GM23338 (cell line): ENCODE measurements around the gene BRF1. TPM values are rescaled to one million over a fixed set of nuclear protein-coding genes. Genes with fewer than 3 reads are reported as not detected.
A peak's percentile ranks its signal among the peaks of the same experiment; 100 is the strongest.

Experiments used
- ATAC-seq: fragments of 200-7000 bp; cut with Tn5 transposase; 3 replicates; pipeline ENCODE4 v1.9.1; 2020
- DNase-seq: peaks from one replicate; pipeline ENCODE4 v3.0.0-alpha.2; 2015; ENCODE audit warnings: low spot score
- H2AFZ ChIP-seq: fragments of 200-600 bp; sonication (generic); 2 replicates; pipeline ENCODE4 v1.8.0; 2016; ENCODE audit warnings: antibody characterized with exemption, mild to moderate bottlenecking, moderate library complexity
- H3F3A ChIP-seq: fragments of 200-600 bp; sonication (generic); replicated peaks from 2 replicates; pipeline ENCODE4 v1.8.0; 2017; ENCODE audit warnings: antibody characterized with exemption, mixed run types, low read depth
- H3K27ac ChIP-seq: fragments of 200-600 bp; sonication (generic); 2 replicates; pipeline ENCODE4 v1.6.1; 2016; ENCODE audit warnings: low read depth
- H3K27me3 ChIP-seq: fragments of 200-600 bp; sonication (generic); 2 replicates; pipeline ENCODE4 v1.8.0; 2016; ENCODE audit warnings: mild to moderate bottlenecking, mixed run types, moderate library complexity; ENCODE audit not compliant: insufficient read depth
- H3K36me3 ChIP-seq: fragments of 200-600 bp; sonication (generic); 2 replicates; pipeline ENCODE4 v1.8.0; 2016; ENCODE audit warnings: mild to moderate bottlenecking; ENCODE audit not compliant: insufficient read depth
- H3K4me1 ChIP-seq: fragments of 200-600 bp; sonication (generic); 2 replicates; pipeline ENCODE4 v1.8.0; 2016; ENCODE audit warnings: mild to moderate bottlenecking, moderate library complexity; ENCODE audit not compliant: insufficient read depth
- H3K4me2 ChIP-seq: fragments of 200-600 bp; sonication (generic); 2 replicates; pipeline ENCODE4 v1.7.1; 2017; ENCODE audit warnings: mixed run types
- H3K4me3 ChIP-seq: fragments of 200-600 bp; sonication (generic); 2 replicates; pipeline ENCODE4 v1.6.1; 2016; ENCODE audit warnings: mixed run types
- H3K79me2 ChIP-seq: fragments of 200-600 bp; sonication (generic); replicated peaks from 2 replicates; pipeline ENCODE4 v1.8.0; 2017; ENCODE audit warnings: mild to moderate bottlenecking; ENCODE audit not compliant: insufficient read depth
- H3K9me2 ChIP-seq: fragments of 200-600 bp; sonication (generic); 2 replicates; pipeline ENCODE4 v1.8.0; 2017; ENCODE audit not compliant: insufficient read depth
- H4K20me1 ChIP-seq: fragments of 200-600 bp; sonication (generic); replicated peaks from 2 replicates; pipeline ENCODE4 v1.8.0; 2017; ENCODE audit warnings: mild to moderate bottlenecking; ENCODE audit not compliant: insufficient read depth
- H3K27ac Mint-ChIP-seq: 2 replicates; pipeline ENCODE4 v1.8.0; 2020; ENCODE audit warnings: inconsistent platforms, mild to moderate bottlenecking, moderate library complexity, mixed read lengths
- H3K27me3 Mint-ChIP-seq: 3 replicates; pipeline ENCODE4 v1.8.0; 2022; ENCODE audit warnings: low read depth, mild to moderate bottlenecking, moderate library complexity, mixed read lengths, inconsistent platforms; ENCODE audit not compliant: insufficient read depth, poor library complexity
- H3K36me3 Mint-ChIP-seq: 3 replicates; pipeline ENCODE4 v1.8.0; 2021; ENCODE audit warnings: low read depth, mild to moderate bottlenecking, inconsistent platforms, moderate library complexity, mixed read lengths
- H3K4me1 Mint-ChIP-seq: 3 replicates; pipeline ENCODE4 v1.8.0; 2020; ENCODE audit warnings: mild to moderate bottlenecking, inconsistent platforms, mixed read lengths
- H3K4me3 Mint-ChIP-seq: 3 replicates; pipeline ENCODE4 v1.8.0; 2021; ENCODE audit warnings: moderate library complexity, mild to moderate bottlenecking, inconsistent platforms, mixed read lengths
- H3K9me3 Mint-ChIP-seq: 3 replicates; pipeline ENCODE4 v1.8.0; 2020; ENCODE audit warnings: moderate library complexity, mild to moderate bottlenecking, inconsistent platforms, mixed read lengths
- CTCF ChIP-seq, 2 experiments: fragments of 200-600 bp in 1 of 2; sonication (generic) in 1 of 2; conservative IDR thresholded peaks; 2 replicates each; pipeline versions ENCODE4 v1.5.1 to v1.6.1; 2016 to 2017; ENCODE audit warnings: antibody characterized with exemption in 2 of 2, low read depth in 2 of 2, mild to moderate bottlenecking in 2 of 2, moderate library complexity in 1 of 2
- EZH2 ChIP-seq: fragments of 200-600 bp; sonication (generic); IDR thresholded peaks from one replicate; pipeline ENCODE4 v1.8.0; 2017; ENCODE audit warnings: antibody characterized with exemption, mild to moderate bottlenecking, low read depth; ENCODE audit not compliant: unreplicated experiment
- JUNB ChIP-seq: IDR thresholded peaks from one replicate; pipeline ENCODE4 v1.6.1; 2016; ENCODE audit warnings: antibody characterized with exemption; ENCODE audit not compliant: unreplicated experiment
- NANOG ChIP-seq: IDR thresholded peaks from 2 replicates; pipeline ENCODE4 v1.6.1; 2016; ENCODE audit warnings: antibody characterized with exemption, borderline replicate concordance
- POLR2AphosphoS5 ChIP-seq: IDR thresholded peaks from 2 replicates; pipeline ENCODE4 v1.6.1; 2016; ENCODE audit warnings: antibody characterized with exemption, low read depth
- REST ChIP-seq: IDR thresholded peaks from one replicate; pipeline ENCODE4 v1.6.1; 2018; ENCODE audit warnings: antibody characterized with exemption; ENCODE audit not compliant: unreplicated experiment
- STAT1 ChIP-seq: IDR thresholded peaks from one replicate; pipeline ENCODE4 v1.6.1; 2016; ENCODE audit warnings: antibody characterized with exemption; ENCODE audit not compliant: unreplicated experiment
- ZNF331 ChIP-seq: fragments of 250-450 bp; sonication (Bioruptor Pico); IDR thresholded peaks from 2 replicates; pipeline ENCODE4 v1.5.0; 2020; ENCODE audit warnings: low read depth, mild to moderate bottlenecking, moderate library complexity
- polyA plus RNA-seq: library from polyadenylated mRNA; unstranded; fragments of >200 nt; fragmentation: Nextera tagmentation; extraction: Ambion mirVana; gene quantifications from 2 replicates; pipeline ENCODE4 v1.2.1, GENCODE V29; 2016
- total RNA-seq: library from RNA; depleted of rRNA; stranded (reverse); fragments of >200 nt; shearing (Covaris generic); gene quantifications from 2 replicates; pipeline ENCODE4 v1.2.3, GENCODE V29; 2014

The BRF1 gene
- total and polyA plus RNA-seq, 2 experiments from 2014 or later, result 8.6 to 29.9 TPM

GRCh38 chr14:105172476-105172875 lies 128.3 kb downstream of the BRF1 start (continued):
- TF ChIP-seq EZH2, result no peak
- no peak for TF ChIP-seq NANOG
- TF ChIP-seq STAT1, result no peak

- Mint-ChIP-seq H3K27me3 (peaks cover 20% of the 10 kb centered on the region), H3K4me1 (no peaks in the 10 kb centered on the region), H3K9me3 (no peaks in the 10 kb centered on the region; the same call in 2 of the 3 replicates), H3K36me3 (no peaks in the 10 kb centered on the region), H3K27ac (no peak overlapping the region), H3K4me3 (no peak overlapping the region)
- Histone ChIP-seq H3K9me2 (no peaks in the 10 kb centered on the region), H3K36me3 (no peaks in the 10 kb centered on the region), H2AFZ (no peak overlapping the region), H3K4me3 (no peak overlapping the region), H3K4me1 (no peaks in the 10 kb centered on the region), H4K20me1 (no peaks in the 10 kb centered on the region; the same call in 1 of the 2 replicates), H3K27ac (no peak overlapping the region), H3K4me2 (no peak overlapping the region), H3K79me2 (no peaks in the 10 kb centered on the region), H3F3A (no peaks in the 10 kb centered on the region), H3K27me3 (peaks cover 20% of the 10 kb centered on the region)
- no peak for TF ChIP-seq STAT1
- TF ChIP-seq ZNF331 (CRISPR knock-in tag), result no peak
- no peak for DNase-seq
- ATAC-seq, result no peak
These were observed 129.7 kb downstream of the BRF1 start for GRCh38 chr14:105171004-105171673.

GRCh38 chr14:105169776-105170655 lies 130.8 kb downstream of the BRF1 start:
- Histone ChIP-seq H3K79me2 (no peaks in the 10 kb centered on the region), H3F3A (no peaks in the 10 kb centered on the region), H3K27me3 (peaks cover 20% of the 10 kb centered on the region), H4K20me1 (no peaks in the 10 kb centered on the region; the same call in 1 of the 2 replicates), H2AFZ (no peak overlapping the region), H3K4me3 (no peak overlapping the region), H3K4me2 (no peak overlapping the region), H3K4me1 (no peaks in the 10 kb centered on the region), H3K36me3 (no peaks in the 10 kb centered on the region), H3K27ac (no peak overlapping the region), H3K9me2 (no peaks in the 10 kb centered on the region)
- H3K9me3 Mint-ChIP-seq, result no peaks in the 10 kb centered on the region; the same call in 2 of the 3 replicates
- H3K36me3 Mint-ChIP-seq, result no peaks in the 10 kb centered on the region
- ATAC-seq, result no peak
- H3K4me3 Mint-ChIP-seq, result peak overlapping the region; percentile 57
- DNase-seq, result no peak
- H3K4me1 Mint-ChIP-seq, result no peaks in the 10 kb centered on the region
- H3K27me3 Mint-ChIP-seq, result peaks cover 20% of the 10 kb centered on the region
- H3K27ac Mint-ChIP-seq, result no peak overlapping the region
- TF ChIP-seq JUNB (no peak), STAT1 (no peak), POLR2AphosphoS5 (no peak), CTCF (conservative IDR thresholded peaks at IDR 0.05; ENCODE audit: low read depth in 2 of 2) (no peak), ZNF331 (CRISPR knock-in tag) (no peak), EZH2 (no peak), REST (no peak)
